Measurements from ENCODE around the gene WDR7. TPM values are rescaled to one million over a fixed set of nuclear protein-coding genes. Genes with fewer than 3 reads are reported as not detected.
A peak's percentile ranks its signal among the peaks of the same experiment; 100 is the strongest.

WDR7 gene
- total and polyA plus RNA-seq, 3 experiments from 2014 or later, result 20.5 to 21.9 (median 20.6) TPM

DNA sequence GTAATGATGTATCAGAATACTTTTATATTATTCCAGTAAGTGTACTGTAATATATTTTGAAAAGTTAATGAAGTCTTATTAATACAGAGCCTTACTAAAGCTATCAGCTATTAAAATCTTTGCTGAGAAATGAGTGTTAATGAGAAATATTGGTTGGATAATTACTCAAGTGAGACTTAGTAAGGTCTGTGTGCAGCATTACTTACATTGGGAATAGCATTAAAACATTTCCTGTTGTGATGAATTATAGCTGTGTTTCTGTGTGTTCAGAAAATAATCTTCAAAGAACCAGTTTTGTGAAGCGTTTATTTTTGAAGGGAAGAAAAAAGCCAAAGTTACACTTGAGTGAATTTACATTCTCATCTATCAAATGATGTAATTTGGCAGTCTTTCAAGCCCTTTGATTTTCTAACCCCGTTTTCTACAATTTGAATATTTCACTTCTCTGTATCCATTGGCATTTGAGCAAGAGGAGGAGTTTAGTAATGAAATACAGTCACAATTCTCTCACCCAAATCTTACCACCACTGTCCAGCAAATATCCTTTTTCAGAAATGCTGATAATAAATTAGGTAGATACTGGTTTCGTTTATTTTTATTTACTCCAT, 372.2 kb downstream of the WDR7 start:
- POLR2A ChIA-PET, result no interaction called here
- no peaks in the 10 kb centered on the region for H3K9me3 Mint-ChIP-seq

GRCh38 chr18:57025540-57025939, 374.4 kb downstream of the WDR7 start:
- Mint-ChIP-seq H3K4me1 (no peaks in the 10 kb centered on the region), H3K36me3 (peaks cover 21 to 72% (median 44%) of the 10 kb centered on the region in 3 donors), H3K27me3 (no peaks in the 10 kb centered on the region), H3K9me3 (no peaks in the 10 kb centered on the region), H3K27ac (no peak overlapping the region), H3K4me3 (no peak overlapping the region)
- H3K4me3 ChIP-seq (ENCODE audit: low read length), result no peak overlapping the region
- DNase-seq, result no peak
- no peaks in the 10 kb centered on the region for H3K27me3 ChIP-seq (ENCODE audit: insufficient read depth, low read length, poor library complexity, severe bottlenecking)
- peaks cover 5% of the 10 kb centered on the region for H3K36me3 ChIP-seq (ENCODE audit: insufficient read depth, low read length)
- POLR2A ChIA-PET, result no interaction called here
- H3K27ac ChIP-seq (ENCODE audit: low read depth, low read length), result no peak overlapping the region
- CTCF ChIA-PET, result no interaction called here
- no peaks in the 10 kb centered on the region for H3K9me3 ChIP-seq (ENCODE audit: low read length)
- H3K4me1 ChIP-seq (ENCODE audit: insufficient read depth, low read length), result no peaks in the 10 kb centered on the region

More for the DNA sequence above, 372.2 kb downstream of the WDR7 start:
- no peak overlapping the region for H3K4me3 ChIP-seq (ENCODE audit: low read length)
- H3K4me1 ChIP-seq (ENCODE audit: insufficient read depth, low read length), result no peaks in the 10 kb centered on the region
- H3K36me3 ChIP-seq (ENCODE audit: insufficient read depth, low read length), result peaks cover 5% of the 10 kb centered on the region
- no peak for DNase-seq
- no peak overlapping the region for H3K4me3 Mint-ChIP-seq
- H3K27me3 ChIP-seq (ENCODE audit: insufficient read depth, low read length, poor library complexity, severe bottlenecking), result no peaks in the 10 kb centered on the region
- no peak overlapping the region for H3K27ac ChIP-seq (ENCODE audit: low read depth, low read length)
- H3K9me3 ChIP-seq (ENCODE audit: low read length), result no peaks in the 10 kb centered on the region
- H3K27ac Mint-ChIP-seq, result peak overlapping the region in 1 of 8 donors; percentile 77
- CTCF ChIA-PET, result no interaction called here
- peaks cover 6 to 57% (median 28%) of the 10 kb centered on the region in 3 donors for H3K36me3 Mint-ChIP-seq
- no peaks in the 10 kb centered on the region for H3K4me1 Mint-ChIP-seq
- no peaks in the 10 kb centered on the region for H3K27me3 Mint-ChIP-seq

GRCh38 chr18:57026316-57026715, 375.2 kb downstream of the WDR7 start:
- POLR2A ChIA-PET, result no interaction called here
- H3K36me3 Mint-ChIP-seq, result peaks cover 25 to 70% (median 41%) of the 10 kb centered on the region in 3 donors

DNA sequence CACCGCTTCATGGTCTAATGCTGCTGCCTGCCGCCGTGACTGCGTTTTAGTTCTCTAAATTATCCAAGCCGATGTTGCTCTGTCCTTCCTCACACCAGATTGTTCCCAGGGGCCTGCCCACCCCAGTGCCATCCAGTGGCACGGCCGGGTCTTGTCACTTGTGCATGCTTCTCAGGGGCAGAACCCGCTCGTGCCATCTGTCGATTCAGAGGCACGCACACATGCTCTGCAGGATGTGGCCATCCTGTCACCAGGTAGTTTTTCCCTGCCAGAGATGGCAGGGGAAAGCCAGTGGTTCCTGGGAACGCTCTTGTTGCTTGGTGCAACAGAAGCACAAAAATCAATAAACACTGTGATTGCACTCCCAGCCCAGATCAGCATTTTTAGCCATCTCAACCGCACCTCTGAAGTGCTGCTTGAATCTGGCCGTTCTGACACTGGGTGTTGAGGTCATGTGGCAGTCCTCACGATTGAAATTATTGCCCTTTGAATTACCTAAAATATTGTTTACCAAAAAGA, 376.1 kb downstream of the WDR7 start:
- no peak overlapping the region for H3K4me3 Mint-ChIP-seq
- H3K27ac Mint-ChIP-seq, result no peak overlapping the region
- H3K36me3 Mint-ChIP-seq, result peaks cover 27 to 68% (median 42%) of the 10 kb centered on the region in 3 donors
- H3K9me3 Mint-ChIP-seq, result no peaks in the 10 kb centered on the region
- Histone ChIP-seq H3K9me3 (ENCODE audit: low read length) (no peaks in the 10 kb centered on the region), H3K4me1 (ENCODE audit: insufficient read depth, low read length) (no peaks in the 10 kb centered on the region), H3K27me3 (ENCODE audit: insufficient read depth, low read length, poor library complexity, severe bottlenecking) (no peaks in the 10 kb centered on the region), H3K27ac (ENCODE audit: low read depth, low read length) (no peak overlapping the region), H3K36me3 (ENCODE audit: insufficient read depth, low read length) (peaks cover 5% of the 10 kb centered on the region), H3K4me3 (ENCODE audit: low read length) (no peak overlapping the region)
- no peak for DNase-seq
- ChIA-PET CTCF (no interaction called here), POLR2A (no interaction called here)
- no peaks in the 10 kb centered on the region for H3K4me1 Mint-ChIP-seq
- H3K27me3 Mint-ChIP-seq, result no peaks in the 10 kb centered on the region

More at GRCh38 chr18:57026316-57026715, 375.2 kb downstream of the WDR7 start:
- no peaks in the 10 kb centered on the region for H3K4me1 ChIP-seq (ENCODE audit: insufficient read depth, low read length)
- H3K27ac Mint-ChIP-seq, result no peak overlapping the region
- no peak overlapping the region for H3K4me3 ChIP-seq (ENCODE audit: low read length)
- no peaks in the 10 kb centered on the region for H3K27me3 Mint-ChIP-seq
- no peak for DNase-seq
- no peaks in the 10 kb centered on the region for H3K4me1 Mint-ChIP-seq
- no peak overlapping the region for H3K27ac ChIP-seq (ENCODE audit: low read depth, low read length)
- CTCF ChIA-PET, result no interaction called here
- no peaks in the 10 kb centered on the region for H3K9me3 Mint-ChIP-seq
- no peaks in the 10 kb centered on the region for H3K9me3 ChIP-seq (ENCODE audit: low read length)
- H3K27me3 ChIP-seq (ENCODE audit: insufficient read depth, low read length, poor library complexity, severe bottlenecking), result no peaks in the 10 kb centered on the region
- no peak overlapping the region for H3K4me3 Mint-ChIP-seq
- peaks cover 5% of the 10 kb centered on the region for H3K36me3 ChIP-seq (ENCODE audit: insufficient read depth, low read length)

GRCh38 chr18:57029761-57030160, 378.6 kb downstream of the WDR7 start:
- Histone ChIP-seq H3K4me1 (ENCODE audit: insufficient read depth, low read length) (no peaks in the 10 kb centered on the region), H3K36me3 (ENCODE audit: insufficient read depth, low read length) (peaks cover 5% of the 10 kb centered on the region), H3K9me3 (ENCODE audit: low read length) (no peaks in the 10 kb centered on the region), H3K4me3 (ENCODE audit: low read length) (no peak overlapping the region), H3K27me3 (ENCODE audit: insufficient read depth, low read length, poor library complexity, severe bottlenecking) (no peaks in the 10 kb centered on the region), H3K27ac (ENCODE audit: low read depth, low read length) (no peak overlapping the region)
- POLR2A ChIA-PET, result no interaction called here
- Mint-ChIP-seq H3K36me3 (peaks cover 30 to 59% (median 37%) of the 10 kb centered on the region in 3 donors), H3K4me1 (no peaks in the 10 kb centered on the region), H3K27me3 (no peaks in the 10 kb centered on the region), H3K4me3 (no peak overlapping the region), H3K9me3 (peaks cover 0 to 2% (median 0%) of the 10 kb centered on the region in 5 donors), H3K27ac (peak overlapping the region in 1 of 8 donors; percentile 10)
- no peak for DNase-seq
- CTCF ChIA-PET, result no interaction called here

- Histone ChIP-seq H3K27ac (ENCODE audit: low read depth, low read length) (no peak overlapping the region), H3K4me1 (ENCODE audit: insufficient read depth, low read length) (no peaks in the 10 kb centered on the region), H3K27me3 (ENCODE audit: insufficient read depth, low read length, poor library complexity, severe bottlenecking) (no peaks in the 10 kb centered on the region), H3K4me3 (ENCODE audit: low read length) (no peak overlapping the region), H3K9me3 (ENCODE audit: low read length) (no peaks in the 10 kb centered on the region), H3K36me3 (ENCODE audit: insufficient read depth, low read length) (peaks cover 5% of the 10 kb centered on the region)
- POLR2A ChIA-PET, result no interaction called here
- Mint-ChIP-seq H3K27me3 (no peaks in the 10 kb centered on the region), H3K36me3 (peaks cover 30 to 56% (median 37%) of the 10 kb centered on the region in 3 donors), H3K27ac (no peak overlapping the region), H3K9me3 (peaks cover 0 to 2% (median 0%) of the 10 kb centered on the region in 5 donors), H3K4me1 (no peaks in the 10 kb centered on the region), H3K4me3 (no peak overlapping the region)
- CTCF ChIA-PET, result no interaction called here
- DNase-seq, result no peak
These were observed 379.3 kb downstream of the WDR7 start for GRCh38 chr18:57030417-57030816.

GRCh38 chr18:57035590-57035989, 384.4 kb downstream of the WDR7 start:
- no peak overlapping the region for H3K4me3 ChIP-seq (ENCODE audit: low read length)
- no peak overlapping the region for H3K4me3 Mint-ChIP-seq
- no peaks in the 10 kb centered on the region for H3K4me1 Mint-ChIP-seq
- no peaks in the 10 kb centered on the region for H3K4me1 ChIP-seq (ENCODE audit: insufficient read depth, low read length)
- peaks cover 0 to 2% of the 10 kb centered on the region in 2 donors for H3K27me3 Mint-ChIP-seq
- ChIA-PET POLR2A (no interaction called here), CTCF (no interaction called here)
- H3K27ac Mint-ChIP-seq, result no peak overlapping the region
- no peaks in the 10 kb centered on the region for H3K9me3 ChIP-seq (ENCODE audit: low read length)
- peaks cover 0 to 2% (median 0%) of the 10 kb centered on the region in 5 donors for H3K9me3 Mint-ChIP-seq
- H3K27me3 ChIP-seq (ENCODE audit: insufficient read depth, low read length, poor library complexity, severe bottlenecking), result no peaks in the 10 kb centered on the region
- no peak for DNase-seq
- H3K27ac ChIP-seq (ENCODE audit: low read depth, low read length), result no peak overlapping the region
- H3K36me3 ChIP-seq (ENCODE audit: insufficient read depth, low read length), result no peaks in the 10 kb centered on the region
- peaks cover 7 to 10% (median 9%) of the 10 kb centered on the region in 3 donors for H3K36me3 Mint-ChIP-seq

DNA sequence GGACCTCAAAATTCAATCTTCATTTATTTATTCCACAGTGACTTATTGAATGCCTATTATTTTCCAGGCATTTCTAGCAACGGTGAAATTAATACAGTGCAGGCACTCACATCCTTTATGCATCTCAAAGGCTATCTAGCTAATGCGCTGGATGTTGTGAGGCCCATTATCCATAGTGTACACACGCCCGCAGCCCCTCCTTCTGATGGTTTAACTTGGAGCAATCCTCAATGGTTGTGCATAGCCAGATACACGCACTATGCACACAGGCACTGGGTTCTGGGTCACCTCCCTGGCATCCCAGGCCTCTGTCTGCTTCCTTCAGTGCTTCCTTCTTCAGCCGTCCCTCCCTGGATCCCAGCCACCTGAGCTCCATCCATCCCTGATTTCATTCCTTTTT, 387.2 kb downstream of the WDR7 start:
- H3K9me3 Mint-ChIP-seq, result peaks cover 0 to 2% (median 0%) of the 10 kb centered on the region in 5 donors
- Histone ChIP-seq H3K27me3 (ENCODE audit: insufficient read depth, low read length, poor library complexity, severe bottlenecking) (no peaks in the 10 kb centered on the region), H3K36me3 (ENCODE audit: insufficient read depth, low read length) (no peaks in the 10 kb centered on the region), H3K4me3 (ENCODE audit: low read length) (no peak overlapping the region), H3K4me1 (ENCODE audit: insufficient read depth, low read length) (no peaks in the 10 kb centered on the region), H3K9me3 (ENCODE audit: low read length) (no peaks in the 10 kb centered on the region), H3K27ac (ENCODE audit: low read depth, low read length) (no peak overlapping the region)
- CTCF ChIA-PET, result no interaction called here
- H3K4me3 Mint-ChIP-seq, result no peak overlapping the region
- H3K27ac Mint-ChIP-seq, result no peak overlapping the region
- H3K4me1 Mint-ChIP-seq, result no peaks in the 10 kb centered on the region
- POLR2A ChIA-PET, result no interaction called here
- DNase-seq, result no peak
- peaks cover 0 to 2% of the 10 kb centered on the region in 2 donors for H3K27me3 Mint-ChIP-seq
- no peaks in the 10 kb centered on the region for H3K36me3 Mint-ChIP-seq
